BJ (cell line): Measurements from ENCODE around the gene DCAF5. TPM values are rescaled to one million over a fixed set of nuclear protein-coding genes. Genes with fewer than 3 reads are reported as not detected.

Source experiments
- CTCF ChIA-PET: fragments of 350-600 bp; formaldehyde crosslinking; extraction: SDS; loops from one replicate; lab custom pipeline; 2021; ENCODE audit warnings: antibody characterized with exemption, inconsistent platforms; lab: Yijun Ruan, JAX
- POLR2A ChIA-PET: fragments of 300-600 bp; sonication (Branson Sonifier 250); formaldehyde crosslinking; extraction: SDS; loops from one replicate; lab custom pipeline; 2021; ENCODE audit warnings: antibody characterized with exemption; lab: Charles Lee
- DNase-seq: peaks from one replicate; pipeline ENCODE4 v3.0.0-alpha.2; 2011; ENCODE audit warnings: low read depth
- H3K27me3 ChIP-seq: 2 replicates; pipeline ENCODE4 v1.6.0; 2011; ENCODE audit warnings: low read length; ENCODE audit not compliant: control insufficient read depth, insufficient read depth
- H3K36me3 ChIP-seq: 2 replicates; pipeline ENCODE4 v1.5.1; 2011; ENCODE audit warnings: low read length; ENCODE audit not compliant: control insufficient read depth, insufficient read depth
- H3K4me3 ChIP-seq: 2 replicates; pipeline ENCODE4 v1.5.1; 2011; ENCODE audit warnings: low read depth, mild to moderate bottlenecking, control low read depth, low read length
- polyA plus RNA-seq: library from polyadenylated mRNA; depleted of rRNA; stranded (reverse); fragments of >200 nt; gene quantifications from 2 replicates; pipeline ENCODE4 v1.2.3, GENCODE V29; 2011
- TF ChIP-seq, protein P1 (sequence below): IDR thresholded peaks from 2 replicates; pipeline ENCODE4 v1.5.1; 2011; ENCODE audit warnings: low read depth, mild to moderate bottlenecking, control low read depth, inconsistent platforms, low read length, moderate library complexity; ENCODE audit not compliant: insufficient read depth

Gene DCAF5
- polyA plus RNA-seq, 1 experiment, result 42.0 TPM

GRCh38 chr14:69093631-69094421 is 59.1 kb downstream of the DCAF5 start:
- no peaks in the 10 kb centered on the region for H3K27me3 ChIP-seq
- ChIA-PET POLR2A (interaction anchor here (0.6 to 0.7 kb wide), 2 partner anchors 77 to 116 kb away, joined by 3 to 20 read pairs; no protein-coding TSS in a partner anchor), CTCF (interaction anchor here (0.9 to 2.7 kb wide), 8 partner anchors 9 to 182 kb away, joined by 3 to 8 read pairs (median 3); no protein-coding TSS in a partner anchor)
- peaks cover 2% of the 10 kb centered on the region; the same call in 1 of the 2 replicates for H3K36me3 ChIP-seq
- TF ChIP-seq, protein P1, sequence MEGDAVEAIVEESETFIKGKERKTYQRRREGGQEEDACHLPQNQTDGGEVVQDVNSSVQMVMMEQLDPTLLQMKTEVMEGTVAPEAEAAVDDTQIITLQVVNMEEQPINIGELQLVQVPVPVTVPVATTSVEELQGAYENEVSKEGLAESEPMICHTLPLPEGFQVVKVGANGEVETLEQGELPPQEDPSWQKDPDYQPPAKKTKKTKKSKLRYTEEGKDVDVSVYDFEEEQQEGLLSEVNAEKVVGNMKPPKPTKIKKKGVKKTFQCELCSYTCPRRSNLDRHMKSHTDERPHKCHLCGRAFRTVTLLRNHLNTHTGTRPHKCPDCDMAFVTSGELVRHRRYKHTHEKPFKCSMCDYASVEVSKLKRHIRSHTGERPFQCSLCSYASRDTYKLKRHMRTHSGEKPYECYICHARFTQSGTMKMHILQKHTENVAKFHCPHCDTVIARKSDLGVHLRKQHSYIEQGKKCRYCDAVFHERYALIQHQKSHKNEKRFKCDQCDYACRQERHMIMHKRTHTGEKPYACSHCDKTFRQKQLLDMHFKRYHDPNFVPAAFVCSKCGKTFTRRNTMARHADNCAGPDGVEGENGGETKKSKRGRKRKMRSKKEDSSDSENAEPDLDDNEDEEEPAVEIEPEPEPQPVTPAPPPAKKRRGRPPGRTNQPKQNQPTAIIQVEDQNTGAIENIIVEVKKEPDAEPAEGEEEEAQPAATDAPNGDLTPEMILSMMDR, result no peak
- no peak overlapping the region for H3K4me3 ChIP-seq
- no peak for DNase-seq

DNA sequence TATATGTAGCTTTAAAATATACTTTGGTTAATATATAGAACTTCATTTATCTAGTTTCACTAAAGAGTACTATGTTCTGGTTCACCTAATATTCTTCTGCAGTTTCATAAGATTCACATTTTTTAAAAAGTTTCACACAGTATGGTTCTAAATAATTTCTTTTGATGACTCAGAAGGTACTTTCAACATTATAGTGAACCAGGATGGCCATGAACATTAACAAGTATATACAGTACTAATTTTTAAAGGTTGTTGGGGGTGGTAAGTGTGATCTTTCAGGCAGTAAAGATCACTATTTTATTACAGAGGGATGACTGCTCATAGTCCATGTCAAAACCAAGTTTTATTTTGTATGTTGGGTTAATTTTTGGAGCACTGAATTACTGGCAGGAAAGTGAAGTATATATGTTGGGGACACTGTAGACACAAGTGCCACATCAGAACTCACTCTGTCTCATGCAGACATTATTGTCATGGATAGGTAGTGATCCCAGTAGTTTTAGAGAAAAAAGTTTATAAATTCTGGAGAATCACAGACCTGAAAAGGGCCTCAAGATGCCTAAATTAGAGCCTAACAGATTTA is 60.0 kb downstream of the DCAF5 start:
- DNase-seq, result no peak
- TF ChIP-seq, protein P1, result no peak
- peaks cover 2% of the 10 kb centered on the region; the same call in 1 of the 2 replicates for H3K36me3 ChIP-seq
- H3K27me3 ChIP-seq, result no peaks in the 10 kb centered on the region
- ChIA-PET POLR2A (interaction anchor here (0.7 kb wide), 1 partner anchor 115 kb away, joined by 3 read pairs; no protein-coding TSS in a partner anchor), CTCF (interaction anchor here (0.9 to 2.7 kb wide), 6 partner anchors 10 to 182 kb away, joined by 3 to 8 read pairs (median 3); no protein-coding TSS in a partner anchor)
- no peak overlapping the region for H3K4me3 ChIP-seq

- POLR2A ChIA-PET, result no interaction called here
- H3K27me3 ChIP-seq, result no peaks in the 10 kb centered on the region
- H3K4me3 ChIP-seq, result no peak overlapping the region
- TF ChIP-seq, protein P1, result no peak
- no peak for DNase-seq
- H3K36me3 ChIP-seq, result peaks cover 2% of the 10 kb centered on the region; the same call in 1 of the 2 replicates
- CTCF ChIA-PET, result interaction anchor here (1.2 to 3.0 kb wide), 3 partner anchors 16 to 181 kb away, joined by 4 to 12 read pairs (median 10); no protein-coding TSS in a partner anchor
Observed at GRCh38 chr14:69091695-69092094, 61.2 kb downstream of the DCAF5 start.

GRCh38 chr14:69091006-69091405 is 61.9 kb downstream of the DCAF5 start:
- H3K4me3 ChIP-seq, result no peak overlapping the region
- ChIA-PET CTCF (interaction anchor here (0.8 to 3.0 kb wide), 16 partner anchors 8 to 185 kb away, joined by 3 to 12 read pairs (median 4); no protein-coding TSS in a partner anchor), POLR2A (no interaction called here)
- peaks cover 2% of the 10 kb centered on the region; the same call in 1 of the 2 replicates for H3K36me3 ChIP-seq
- H3K27me3 ChIP-seq, result no peaks in the 10 kb centered on the region
- TF ChIP-seq, protein P1, result no peak
- no peak for DNase-seq

DNA sequence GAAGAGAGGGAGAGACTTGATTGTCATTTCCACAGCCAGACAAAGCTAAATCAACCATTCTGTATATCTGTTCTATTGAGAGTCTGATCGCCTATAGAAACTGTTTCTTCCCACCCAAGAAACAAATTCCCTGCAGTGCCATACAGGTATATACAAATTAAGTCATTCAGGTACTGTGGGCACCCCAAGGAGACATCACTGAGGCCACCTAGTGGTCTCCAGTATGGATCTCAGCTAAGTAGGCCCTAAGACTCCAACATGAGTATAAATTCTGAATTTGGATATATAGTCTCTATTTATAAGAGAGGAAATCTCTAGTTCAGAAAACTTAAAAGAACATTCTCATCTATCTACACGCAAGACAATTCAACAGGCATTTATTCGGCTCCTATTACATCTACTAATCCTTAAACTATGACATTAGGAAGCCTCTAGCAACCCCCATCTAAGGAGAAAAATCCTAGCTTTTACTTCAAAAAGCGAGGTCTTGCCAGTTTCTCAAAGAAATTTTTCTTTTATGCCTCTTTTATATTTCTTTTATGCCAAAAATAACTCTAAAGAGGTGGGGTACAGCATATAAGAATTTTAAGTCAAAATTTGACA is 62.6 kb downstream of the DCAF5 start:
- H3K27me3 ChIP-seq, result no peaks in the 10 kb centered on the region
- ChIA-PET POLR2A (no interaction called here), CTCF (interaction anchor here (0.6 to 3.0 kb wide), 24 partner anchors 9 to 223 kb away, joined by 3 to 12 read pairs (median 4); no protein-coding TSS in a partner anchor)
- H3K4me3 ChIP-seq, result no peak overlapping the region
- TF ChIP-seq, protein P1, result peak; percentile 77
- no peak for DNase-seq
- H3K36me3 ChIP-seq, result peaks cover 2% of the 10 kb centered on the region; the same call in 1 of the 2 replicates
